Natural killer cell (primary cell): ENCODE data around the gene SCMH1. TPM values are rescaled to one million over a fixed set of nuclear protein-coding genes. Genes with fewer than 3 reads are reported as not detected.
"Not testable (repeated sequence)": the region's sequence is repeated elsewhere in the genome, so short reads cannot be mapped to it uniquely, and the experiment has no call there.

ENCODE experiments used
- ATAC-seq, 3 donors: fragments of 150-1000 bp in 2 of 3; fragments of 200-7000 bp in 1 of 3; cut with Tn5 transposase; 1 replicate in 1 of 3; 2 replicates in 2 of 3; pipeline ENCODE4 v1.10.0; 2021; ENCODE audit warnings: mild to moderate bottlenecking in 2 of 3, moderate library complexity in 2 of 3
- DNase-seq, 2 donors: peaks; one replicate each; pipeline versions ENCODE4 v3.0.0 to v3.0.0-alpha.2; 2013 to 2021; ENCODE audit warnings: mixed read lengths in 1 of 2
- H3K27ac ChIP-seq: one replicate; pipeline ENCODE4 v1.5.1; 2013; ENCODE audit warnings: mild to moderate bottlenecking, low read length
- H3K27me3 ChIP-seq: one replicate; pipeline ENCODE4 v1.6.1; 2013; ENCODE audit warnings: low read length; ENCODE audit not compliant: control insufficient read depth, insufficient read depth
- H3K36me3 ChIP-seq: one replicate; pipeline ENCODE4 v1.6.1; 2013; ENCODE audit warnings: low read length; ENCODE audit not compliant: control insufficient read depth, insufficient read depth
- H3K4me1 ChIP-seq: one replicate; pipeline ENCODE4 v1.6.1; 2013; ENCODE audit warnings: low read length; ENCODE audit not compliant: control insufficient read depth, insufficient read depth
- H3K4me3 ChIP-seq: one replicate; pipeline ENCODE4 v1.5.1; 2013; ENCODE audit warnings: low read length
- H3K9me3 ChIP-seq: one replicate; pipeline ENCODE4 v1.6.1; 2013; ENCODE audit warnings: low read length; ENCODE audit not compliant: control insufficient read depth, insufficient read depth
- H3K27ac Mint-ChIP-seq, 2 donors: one replicate each; pipeline ENCODE4 v1.8.0; 2022; ENCODE audit warnings: mild to moderate bottlenecking in 2 of 2, mixed read lengths in 2 of 2, moderate library complexity in 1 of 2
- H3K27me3 Mint-ChIP-seq, 2 donors: one replicate each; pipeline ENCODE4 v1.8.0; 2022; ENCODE audit warnings: low read depth in 2 of 2, mixed read lengths in 2 of 2
- H3K36me3 Mint-ChIP-seq: one replicate; pipeline ENCODE4 v1.8.0; 2022; ENCODE audit warnings: mixed read lengths
- H3K4me1 Mint-ChIP-seq, 2 donors: one replicate each; pipeline ENCODE4 v1.8.0; 2022; ENCODE audit warnings: mixed read lengths in 2 of 2
- H3K4me3 Mint-ChIP-seq: one replicate; pipeline ENCODE4 v1.8.0; 2022; ENCODE audit warnings: mild to moderate bottlenecking, moderate library complexity, mixed read lengths
- H3K9me3 Mint-ChIP-seq, 2 donors: one replicate each; pipeline ENCODE4 v1.8.0; 2022; ENCODE audit warnings: mixed read lengths in 2 of 2
- CTCF ChIP-seq: fragments of 200-600 bp; IDR thresholded peaks from one replicate; pipeline ENCODE4 v1.8.0; 2022; ENCODE audit warnings: antibody characterized with exemption
- WGBS: methylation state at CpG from one replicate; pipeline ENCODE4 v1.1.7; 2013; ENCODE audit warnings: missing lambda C conversion rate; ENCODE audit not compliant: insufficient coverage; 5-methylcytosine and 5-hydroxymethylcytosine counted together
- intact Hi-C: fragments of 100-400 bp; cut with micrococcal nuclease; formaldehyde crosslinking; loops from one replicate; pipeline ENCODE4 v1.14.2; 2022
- total RNA-seq, 4 donors: library from RNA; stranded (reverse); fragments of 120-200 nt in 1 of 4; gene quantifications; one replicate each; pipeline versions ENCODE4 v1.2.3 to v1.2.4, GENCODE V29; 2013 to 2022

Gene SCMH1
- total RNA-seq, 3 donors from 2014 or later (not counting 1 experiment from before 2014, with no cell fraction given): 8.3 to 10.2 (median 9.1) TPM

DNA sequence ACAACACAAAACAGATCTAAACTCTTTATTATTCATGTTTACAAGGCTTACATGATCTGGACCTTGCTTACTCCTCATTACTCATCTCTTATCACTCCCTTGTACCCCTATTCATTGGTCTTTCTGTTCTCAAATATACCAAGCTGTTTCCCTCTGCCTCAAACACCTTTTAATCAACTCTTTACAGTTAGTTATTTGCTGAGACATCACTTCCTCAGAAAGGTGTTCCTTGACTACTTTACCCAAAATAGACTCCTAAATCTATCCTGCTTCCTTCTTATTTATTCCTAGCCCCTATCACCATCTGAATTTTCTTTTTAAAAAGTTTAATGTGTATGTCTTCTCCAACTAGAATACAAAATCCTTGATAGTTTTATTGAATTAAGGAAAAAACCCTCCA lies 120.0 kb downstream of the SCMH1 start:
- no peaks in the 10 kb centered on the region for H3K4me1 ChIP-seq
- H3K27me3 Mint-ChIP-seq: no peaks in the 10 kb centered on the region
- no peaks in the 10 kb centered on the region for H3K27me3 ChIP-seq
- no peak for DNase-seq
- no peak overlapping the region for H3K4me3 Mint-ChIP-seq
- peaks cover 2% of the 10 kb centered on the region for H3K36me3 ChIP-seq
- H3K4me3 ChIP-seq: no peak overlapping the region
- no peak overlapping the region for H3K27ac Mint-ChIP-seq
- no peaks in the 10 kb centered on the region for H3K9me3 Mint-ChIP-seq
- no peak for ATAC-seq
- intact Hi-C loops: no loop called here
- H3K9me3 ChIP-seq: no peaks in the 10 kb centered on the region
- TF ChIP-seq CTCF: no peak
- no peaks in the 10 kb centered on the region for H3K4me1 Mint-ChIP-seq
- H3K27ac ChIP-seq: no peak overlapping the region
- H3K36me3 Mint-ChIP-seq: no peaks in the 10 kb centered on the region

DNA sequence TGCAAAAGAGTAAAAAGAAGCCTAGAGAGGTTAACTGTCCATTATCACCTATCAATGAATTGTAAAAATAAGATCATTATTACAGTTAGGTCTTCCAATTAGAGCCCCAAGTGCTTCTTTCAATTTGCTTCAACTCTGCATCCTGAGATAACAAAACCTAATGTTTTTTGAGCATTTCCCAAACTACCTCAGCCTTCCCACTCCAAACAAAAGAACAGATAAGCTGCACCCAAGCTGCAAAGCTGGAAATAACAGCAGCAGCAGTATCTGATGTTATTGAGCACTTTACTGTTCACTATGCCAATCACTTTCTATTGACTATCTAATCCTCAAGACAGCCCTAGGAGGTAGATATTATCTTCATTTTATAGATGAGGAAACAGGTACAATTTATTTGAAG lies 123.5 kb downstream of the SCMH1 start:
- H3K27ac Mint-ChIP-seq: no peak overlapping the region
- H3K36me3 Mint-ChIP-seq: no peaks in the 10 kb centered on the region
- ATAC-seq: no peak

GRCh38 chr1:41117241-41117640 lies 124.9 kb downstream of the SCMH1 start:
- ATAC-seq, H3K27me3 Mint-ChIP-seq, H3K27ac ChIP-seq, DNase-seq, intact Hi-C loops, H3K36me3 ChIP-seq, H3K4me1 ChIP-seq, H3K4me3 Mint-ChIP-seq, H3K4me3 ChIP-seq, H3K27me3 ChIP-seq, H3K4me1 Mint-ChIP-seq, H3K9me3 Mint-ChIP-seq, H3K27ac Mint-ChIP-seq, H3K36me3 Mint-ChIP-seq, H3K9me3 ChIP-seq: not testable (repeated sequence)
- 98% methylated on average over 12 of the region's 15 CpGs for WGBS

More for the DNA sequence above, 123.5 kb downstream of the SCMH1 start:
- no peaks in the 10 kb centered on the region for H3K4me1 Mint-ChIP-seq
- Histone ChIP-seq H3K9me3 (no peaks in the 10 kb centered on the region), H3K27ac (no peak overlapping the region), H3K27me3 (no peaks in the 10 kb centered on the region), H3K36me3 (peaks cover 2% of the 10 kb centered on the region), H3K4me3 (no peak overlapping the region), H3K4me1 (no peaks in the 10 kb centered on the region)
- intact Hi-C loops: no loop called here
- no peak for TF ChIP-seq CTCF
- no peak overlapping the region for H3K4me3 Mint-ChIP-seq
- no peak for DNase-seq
- H3K27me3 Mint-ChIP-seq: no peaks in the 10 kb centered on the region
- H3K9me3 Mint-ChIP-seq: no peaks in the 10 kb centered on the region

DNA sequence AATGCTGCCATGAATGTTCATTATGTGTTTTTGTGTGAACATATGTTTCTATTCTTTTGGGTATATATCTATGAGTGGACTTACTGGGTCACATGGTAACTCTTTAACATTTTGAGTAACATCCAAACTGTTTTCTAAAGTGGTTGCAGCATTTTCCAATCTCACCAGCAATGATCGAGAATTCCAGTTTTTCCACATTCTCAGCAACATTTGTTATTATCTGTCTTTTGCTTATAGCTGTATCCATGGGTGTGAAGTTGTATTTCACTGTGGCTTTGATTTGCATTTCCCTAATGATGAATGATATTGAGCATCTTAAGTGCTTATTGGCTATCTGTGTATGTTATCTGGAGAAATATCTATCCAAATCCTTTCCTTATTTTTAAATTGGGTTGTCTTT lies 131.4 kb downstream of the SCMH1 start:
- Mint-ChIP-seq H3K36me3 (no peaks in the 10 kb centered on the region), H3K27me3 (no peaks in the 10 kb centered on the region), H3K9me3 (no peaks in the 10 kb centered on the region), H3K27ac (no peak overlapping the region), H3K4me3 (no peak overlapping the region), H3K4me1 (no peaks in the 10 kb centered on the region)
- no peak overlapping the region for H3K4me3 ChIP-seq
- H3K27me3 ChIP-seq: no peaks in the 10 kb centered on the region
- intact Hi-C loops: no loop called here
- no peaks in the 10 kb centered on the region for H3K9me3 ChIP-seq
- H3K4me1 ChIP-seq: no peaks in the 10 kb centered on the region
- no CpG with 5 or more reads among the region's 1 CpG for WGBS
- DNase-seq (no peak), ATAC-seq (no peak)
- H3K27ac ChIP-seq: no peak overlapping the region
- no peak for TF ChIP-seq CTCF
- H3K36me3 ChIP-seq: no peaks in the 10 kb centered on the region
